Immature natural killer cell (primary cell): ENCODE measurements around the gene LIF. TPM values are rescaled to one million over a fixed set of nuclear protein-coding genes. Genes with fewer than 3 reads are reported as not detected.
"Not testable (repeated sequence)": the region's sequence is repeated elsewhere in the genome, so short reads cannot be mapped to it uniquely, and the experiment has no call there.

Source experiments
- DNase-seq, 3 donors: peaks; one replicate each; pipeline ENCODE4 v3.0.0; 2022; ENCODE audit warnings: mixed read lengths in 1 of 3
- H3K27ac Mint-ChIP-seq, 6 donors: one replicate each; pipeline ENCODE4 v1.8.0; 2020; ENCODE audit warnings: mixed read lengths in 6 of 6, mild to moderate bottlenecking in 5 of 6, inconsistent platforms in 4 of 6, moderate library complexity in 3 of 6
- H3K27me3 Mint-ChIP-seq, 3 donors: one replicate each; pipeline ENCODE4 v1.8.0; 2020 to 2021; ENCODE audit warnings: low read depth in 3 of 3, mild to moderate bottlenecking in 3 of 3, mixed read lengths in 3 of 3, moderate library complexity in 3 of 3, inconsistent platforms in 1 of 3
- H3K36me3 Mint-ChIP-seq, 3 donors: one replicate each; pipeline ENCODE4 v1.8.0; 2020; ENCODE audit warnings: mixed read lengths in 3 of 3, inconsistent platforms in 2 of 3, mild to moderate bottlenecking in 2 of 3
- H3K4me1 Mint-ChIP-seq, 2 donors: one replicate each; pipeline ENCODE4 v1.8.0; 2020; ENCODE audit warnings: inconsistent platforms in 2 of 2, mild to moderate bottlenecking in 2 of 2, mixed read lengths in 2 of 2, moderate library complexity in 1 of 2
- H3K4me3 Mint-ChIP-seq, 5 donors: one replicate each; pipeline ENCODE4 v1.8.0; 2020; ENCODE audit warnings: mild to moderate bottlenecking in 5 of 5, mixed read lengths in 5 of 5, inconsistent platforms in 3 of 5, moderate library complexity in 3 of 5
- H3K9me3 Mint-ChIP-seq, 6 donors: one replicate each; pipeline ENCODE4 v1.8.0; 2020; ENCODE audit warnings: mild to moderate bottlenecking in 6 of 6, mixed read lengths in 6 of 6, inconsistent platforms in 4 of 6, moderate library complexity in 3 of 6
- polyA plus RNA-seq, 3 donors: library from polyadenylated mRNA; unstranded; fragments of 300-500 nt; fragmentation: Illumina TruSeq; gene quantifications; one replicate each; pipeline ENCODE4 v1.2.3, GENCODE V29; 2021

Gene LIF
- polyA plus RNA-seq, 3 donors from 2014 or later, result 0.29 to 1.0 TPM; not detected in 1

GRCh38 chr22:30240541-30241417 lies 5.8 kb downstream of the LIF start:
- Mint-ChIP-seq H3K36me3 (no peaks in the 10 kb centered on the region), H3K9me3 (no peaks in the 10 kb centered on the region), H3K4me3 (no peak overlapping the region), H3K27ac (no peak overlapping the region), H3K27me3 (peaks cover 2 to 7% (median 5%) of the 10 kb centered on the region in 3 donors), H3K4me1 (peaks cover 7 to 14% of the 10 kb centered on the region in 2 donors)
- no peak for DNase-seq

- Mint-ChIP-seq H3K27me3 (peaks cover 3 to 5% (median 5%) of the 10 kb centered on the region in 3 donors), H3K27ac (no peak overlapping the region), H3K9me3 (no peaks in the 10 kb centered on the region), H3K36me3 (no peaks in the 10 kb centered on the region), H3K4me3 (no peak overlapping the region), H3K4me1 (peaks cover 3 to 5% of the 10 kb centered on the region in 2 donors)
- DNase-seq, result no peak
Observed at GRCh38 chr22:30239488-30240405, 6.8 kb downstream of the LIF start.

- no peak overlapping the region for H3K27ac Mint-ChIP-seq
- H3K4me1 Mint-ChIP-seq, result no peaks in the 10 kb centered on the region
- no peaks in the 10 kb centered on the region for H3K36me3 Mint-ChIP-seq
- H3K4me3 Mint-ChIP-seq, result no peak overlapping the region
- H3K9me3 Mint-ChIP-seq, result no peaks in the 10 kb centered on the region
- DNase-seq, result no peak
- H3K27me3 Mint-ChIP-seq, result peaks cover 4 to 6% (median 4%) of the 10 kb centered on the region in 3 donors
Observed at GRCh38 chr22:30238661-30239487, 7.7 kb downstream of the LIF start.

- H3K27me3 Mint-ChIP-seq, result peaks cover 4 to 6% (median 4%) of the 10 kb centered on the region in 3 donors
- H3K27ac Mint-ChIP-seq, result no peak overlapping the region
- no peaks in the 10 kb centered on the region for H3K9me3 Mint-ChIP-seq
- H3K4me1 Mint-ChIP-seq, result no peaks in the 10 kb centered on the region
- DNase-seq, result no peak
- H3K36me3 Mint-ChIP-seq, result no peaks in the 10 kb centered on the region
- no peak overlapping the region for H3K4me3 Mint-ChIP-seq
Observed at GRCh38 chr22:30238136-30238535, 8.4 kb downstream of the LIF start.

- H3K9me3 Mint-ChIP-seq, result no peaks in the 10 kb centered on the region
- no peak overlapping the region for H3K4me3 Mint-ChIP-seq
- H3K36me3 Mint-ChIP-seq, result no peaks in the 10 kb centered on the region
- no peak for DNase-seq
- peak overlapping the region in 1 of 6 donors; percentile 31 for H3K27ac Mint-ChIP-seq
- H3K4me1 Mint-ChIP-seq, result no peaks in the 10 kb centered on the region
- peaks cover 3 to 6% (median 4%) of the 10 kb centered on the region in 3 donors for H3K27me3 Mint-ChIP-seq
Observed at GRCh38 chr22:30236875-30237274, 9.7 kb downstream of the LIF start.

GRCh38 chr22:30235687-30236170 lies 10.8 kb downstream of the LIF start:
- Mint-ChIP-seq H3K9me3 (no peaks in the 10 kb centered on the region), H3K4me3 (no peak overlapping the region), H3K36me3 (no peaks in the 10 kb centered on the region), H3K27ac (no peak overlapping the region), H3K27me3 (peaks cover 4 to 6% (median 5%) of the 10 kb centered on the region in 3 donors), H3K4me1 (no peaks in the 10 kb centered on the region)
- no peak for DNase-seq

- Mint-ChIP-seq H3K27me3 (peaks cover 3 to 6% (median 4%) of the 10 kb centered on the region in 3 donors), H3K4me1 (no peaks in the 10 kb centered on the region), H3K36me3 (no peaks in the 10 kb centered on the region), H3K4me3 (no peak overlapping the region), H3K27ac (peak overlapping the region in 1 of 6 donors; percentile 43), H3K9me3 (no peaks in the 10 kb centered on the region)
- no peak for DNase-seq
Observed at GRCh38 chr22:30234786-30235470, 11.6 kb downstream of the LIF start.

- not testable (repeated sequence) for H3K4me1 Mint-ChIP-seq, DNase-seq, H3K9me3 Mint-ChIP-seq, H3K4me3 Mint-ChIP-seq, H3K36me3 Mint-ChIP-seq, H3K27me3 Mint-ChIP-seq, H3K27ac Mint-ChIP-seq
Observed at GRCh38 chr22:30234325-30234724, 12.2 kb downstream of the LIF start.

GRCh38 chr22:30233582-30233981 lies 13.0 kb downstream of the LIF start:
- H3K4me3 Mint-ChIP-seq, result no peak overlapping the region
- H3K27ac Mint-ChIP-seq, result no peak overlapping the region
- H3K36me3 Mint-ChIP-seq, result no peaks in the 10 kb centered on the region
- peaks cover 3 to 4% of the 10 kb centered on the region in 2 donors for H3K4me1 Mint-ChIP-seq
- peaks cover 3 to 4% (median 3%) of the 10 kb centered on the region in 3 donors for H3K27me3 Mint-ChIP-seq
- H3K9me3 Mint-ChIP-seq, result no peaks in the 10 kb centered on the region
- DNase-seq, result no peak

GRCh38 chr22:30232716-30233218 lies 13.8 kb downstream of the LIF start:
- Mint-ChIP-seq H3K36me3 (no peaks in the 10 kb centered on the region), H3K27me3 (peaks cover 2 to 4% (median 3%) of the 10 kb centered on the region in 3 donors), H3K9me3 (no peaks in the 10 kb centered on the region), H3K4me3 (no peak overlapping the region), H3K27ac (no peak overlapping the region), H3K4me1 (peaks cover 11% of the 10 kb centered on the region in 2 donors)
- no peak for DNase-seq

- H3K36me3 Mint-ChIP-seq, result no peaks in the 10 kb centered on the region
- no peak for DNase-seq
- H3K4me3 Mint-ChIP-seq, result no peak overlapping the region
- H3K4me1 Mint-ChIP-seq, result peaks cover 20 to 24% of the 10 kb centered on the region in 2 donors
- peaks cover 3 to 4% (median 4%) of the 10 kb centered on the region in 3 donors for H3K27me3 Mint-ChIP-seq
- H3K27ac Mint-ChIP-seq, result peak overlapping the region in 1 of 6 donors; percentile 83
- no peaks in the 10 kb centered on the region for H3K9me3 Mint-ChIP-seq
Observed at GRCh38 chr22:30230787-30231461, 15.6 kb downstream of the LIF start.

GRCh38 chr22:30230330-30230729 lies 16.2 kb downstream of the LIF start:
- H3K4me3 Mint-ChIP-seq, result no peak overlapping the region
- peak overlapping the region in 1 of 6 donors; percentile 83 for H3K27ac Mint-ChIP-seq
- no peaks in the 10 kb centered on the region for H3K36me3 Mint-ChIP-seq
- H3K27me3 Mint-ChIP-seq, result peaks cover 3 to 4% (median 4%) of the 10 kb centered on the region in 3 donors
- H3K9me3 Mint-ChIP-seq, result no peaks in the 10 kb centered on the region
- no peak for DNase-seq
- peaks cover 26 to 30% of the 10 kb centered on the region in 2 donors for H3K4me1 Mint-ChIP-seq
